Skin of body (tissue), 2 donors: ENCODE measurements around the gene IQSEC1. TPM values are rescaled to one million over a fixed set of nuclear protein-coding genes. Genes with fewer than 3 reads are reported as not detected.

Experiments used
- DNase-seq: peaks from one replicate; lab custom pipeline; 2025; lab: John Stamatoyannopoulos, UW
- total RNA-seq: library from RNA; depleted of rRNA; stranded (reverse); fragments of >200 nt; gene quantifications from one replicate; pipeline ENCODE4 v1.2.3, GENCODE V29; 2014

Gene IQSEC1
- total RNA-seq, 1 donor from 2014 or later, result 21.5 TPM

GRCh38 chr3:13003608-13004007, 69.6 kb downstream of the IQSEC1 start:
- no peak for DNase-seq

DNA sequence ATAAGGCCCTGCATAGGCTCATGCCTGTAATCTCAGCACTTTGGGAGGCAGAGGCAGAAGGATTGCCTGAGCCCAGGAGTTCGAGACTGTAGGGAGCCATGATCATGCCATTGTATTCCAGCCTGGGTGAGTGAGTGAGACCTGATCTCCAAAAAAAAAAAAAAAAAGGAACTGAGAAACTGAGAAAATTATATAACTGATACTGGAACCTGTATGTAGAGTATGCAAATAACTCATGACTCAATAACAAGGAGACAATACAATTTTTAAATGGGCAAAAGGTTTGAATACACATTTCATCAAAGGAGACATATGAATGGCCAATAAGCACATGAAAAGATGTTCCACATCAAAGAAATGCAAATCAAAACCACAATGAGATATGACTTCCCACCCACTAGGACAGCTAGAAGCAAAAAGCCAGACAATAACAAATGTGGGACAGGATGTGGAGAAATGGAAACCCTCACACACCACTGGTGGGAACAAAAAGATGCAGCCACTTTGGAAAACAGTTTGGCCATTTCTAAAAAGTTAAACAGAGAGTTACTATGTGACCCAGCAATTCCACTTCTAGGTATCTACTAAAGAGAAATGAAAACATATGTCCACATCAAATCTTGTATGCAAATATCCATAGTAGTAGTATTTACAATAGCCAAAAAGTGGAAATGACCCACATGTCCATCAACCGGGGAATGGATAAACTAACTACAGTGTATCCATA, 70.7 kb downstream of the IQSEC1 start:
- DNase-seq, result no peak

DNA sequence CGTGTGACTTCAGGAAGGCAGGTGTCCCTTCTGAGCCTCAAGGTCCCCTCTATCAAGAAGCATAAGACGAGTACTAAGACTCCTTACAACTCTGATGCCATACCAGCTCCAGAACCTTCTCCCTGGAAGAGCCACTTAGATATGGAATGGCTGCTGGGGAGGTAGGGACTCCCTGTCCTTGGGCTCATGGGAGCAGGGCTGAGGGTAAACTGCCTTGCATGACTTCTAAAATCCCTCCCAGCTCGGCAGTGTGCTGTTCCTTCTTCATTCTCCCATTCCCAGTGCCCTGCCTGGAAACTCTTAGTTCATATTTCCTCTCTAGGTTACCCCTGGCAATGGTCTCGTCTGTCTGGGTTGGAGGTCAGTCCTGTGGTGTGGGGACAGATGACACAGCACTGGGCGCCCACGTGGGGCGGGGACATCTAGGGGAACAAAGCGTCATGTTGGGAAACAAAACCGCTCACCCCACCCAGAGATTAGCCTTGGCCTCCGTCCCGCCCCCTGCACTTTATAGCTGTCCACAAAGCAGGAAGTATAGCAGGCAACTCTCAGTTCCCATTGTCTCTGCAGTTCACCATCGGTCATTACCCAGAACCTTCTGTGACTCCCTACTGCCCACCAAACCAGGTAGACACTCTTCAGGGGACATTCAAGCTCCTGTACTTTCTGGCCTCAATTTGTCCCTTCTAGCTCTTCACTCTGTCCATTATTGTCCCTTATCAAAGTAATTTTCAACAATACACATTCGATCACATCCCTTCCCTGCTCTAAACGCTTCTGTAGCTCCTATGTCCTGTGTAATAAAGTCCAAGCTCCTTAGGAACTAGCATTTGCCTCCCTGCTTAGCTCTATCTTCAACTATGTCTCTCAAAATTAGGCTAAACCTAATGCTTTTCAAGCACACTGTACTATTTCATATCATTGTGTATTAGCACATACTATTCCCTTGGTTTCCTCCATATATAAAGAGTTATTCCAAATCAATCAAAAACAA, 73.8 kb downstream of the IQSEC1 start:
- peak; percentile 25 for DNase-seq

DNA sequence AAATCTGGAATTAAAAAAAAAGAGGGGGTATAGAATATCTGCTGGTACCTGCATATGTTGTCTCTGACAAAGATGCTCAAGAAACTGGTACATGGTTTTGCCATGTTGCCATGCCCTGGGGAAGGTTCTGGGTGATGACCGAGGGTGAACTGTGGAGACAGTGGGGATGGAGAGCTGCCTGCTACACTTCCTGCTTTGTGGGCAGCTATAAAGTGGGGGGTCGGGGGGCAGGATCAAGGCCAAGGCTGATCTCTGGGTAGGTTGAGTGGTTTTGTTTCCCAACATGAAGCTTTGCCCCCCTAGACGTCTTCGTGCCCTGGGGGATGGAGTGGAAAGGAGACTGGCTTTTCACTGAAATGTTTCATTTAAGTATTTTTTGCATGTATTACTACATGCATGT, 74.6 kb downstream of the IQSEC1 start:
- no peak for DNase-seq

- no peak for DNase-seq
Observed at GRCh38 chr3:12997387-12997786, 75.8 kb downstream of the IQSEC1 start.

DNA sequence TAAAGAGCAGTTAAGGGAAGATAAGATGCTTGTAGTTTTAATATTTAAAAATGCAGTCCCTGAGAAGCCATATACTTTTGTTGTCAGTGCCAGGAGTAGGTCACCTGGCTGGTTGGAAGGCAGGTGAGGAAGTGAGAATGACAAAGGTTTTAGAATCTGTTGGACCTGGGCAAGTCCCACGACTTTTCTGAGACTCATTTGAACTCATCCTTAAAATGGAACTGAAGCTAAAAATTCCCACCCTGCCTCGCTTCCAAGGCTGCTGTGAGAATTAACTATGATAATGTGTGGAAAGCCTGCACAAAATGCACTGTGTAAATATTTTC, 77.1 kb downstream of the IQSEC1 start:
- DNase-seq, result no peak

- no peak for DNase-seq
Observed at GRCh38 chr3:12995389-12996180, 77.6 kb downstream of the IQSEC1 start.

DNA sequence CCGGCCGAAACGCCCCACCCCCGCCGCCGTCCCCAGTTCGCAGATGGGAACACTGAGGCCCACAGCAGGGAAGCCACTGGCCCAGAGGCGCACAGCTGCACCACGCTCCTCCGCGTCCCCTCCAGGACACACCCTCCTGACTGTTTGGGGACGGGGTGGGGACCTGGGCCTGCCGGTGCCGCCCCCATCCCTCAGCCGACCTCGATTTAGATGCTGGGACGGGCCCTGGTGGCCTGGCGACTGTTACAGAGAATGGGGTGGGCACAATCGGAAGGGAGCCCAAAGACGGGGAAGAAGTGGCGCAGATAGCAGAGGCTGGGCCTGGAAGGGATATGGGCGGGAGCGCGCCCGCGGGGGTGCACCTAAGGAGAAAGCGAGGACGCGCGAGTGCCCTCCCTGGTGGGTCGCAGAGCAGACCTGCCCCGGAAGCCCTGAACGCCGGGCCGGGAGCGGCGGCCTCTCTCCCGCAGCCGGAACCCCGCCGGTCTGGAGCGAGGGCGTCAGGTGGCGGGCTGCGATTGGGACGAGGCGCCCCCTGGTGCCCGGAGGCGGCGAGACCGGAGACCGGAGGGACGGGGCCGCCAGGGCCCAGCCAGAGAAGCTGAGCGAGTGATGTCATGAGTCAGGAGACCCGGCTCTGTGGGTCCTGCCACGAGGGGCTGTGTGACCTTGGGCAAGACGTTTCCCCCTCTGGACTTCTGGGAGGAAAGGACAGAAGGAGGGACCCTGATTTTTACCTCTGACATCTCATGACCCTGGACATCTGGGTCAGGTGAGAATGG, 78.4 kb downstream of the IQSEC1 start:
- DNase-seq, result peak; percentile 61

DNA sequence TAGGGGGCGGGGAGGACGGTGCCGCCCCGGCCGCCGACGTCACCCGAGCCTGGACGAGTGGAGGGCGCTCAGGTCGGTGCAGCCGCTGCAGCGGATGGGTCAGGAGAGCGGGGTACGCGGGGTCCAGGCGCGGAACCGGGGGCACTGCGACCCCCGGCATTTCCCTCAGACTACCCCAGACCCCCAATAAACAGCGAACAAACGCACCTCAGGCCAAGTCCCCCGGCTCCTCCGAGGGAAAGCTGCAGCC, 78.9 kb downstream of the IQSEC1 start:
- no peak for DNase-seq

GRCh38 chr3:12993517-12994356, 79.5 kb downstream of the IQSEC1 start:
- no peak for DNase-seq

- DNase-seq, result no peak
Observed at GRCh38 chr3:12992629-12993516, 80.4 kb downstream of the IQSEC1 start.

GRCh38 chr3:12991861-12992281, 81.4 kb downstream of the IQSEC1 start:
- DNase-seq, result no peak

DNA sequence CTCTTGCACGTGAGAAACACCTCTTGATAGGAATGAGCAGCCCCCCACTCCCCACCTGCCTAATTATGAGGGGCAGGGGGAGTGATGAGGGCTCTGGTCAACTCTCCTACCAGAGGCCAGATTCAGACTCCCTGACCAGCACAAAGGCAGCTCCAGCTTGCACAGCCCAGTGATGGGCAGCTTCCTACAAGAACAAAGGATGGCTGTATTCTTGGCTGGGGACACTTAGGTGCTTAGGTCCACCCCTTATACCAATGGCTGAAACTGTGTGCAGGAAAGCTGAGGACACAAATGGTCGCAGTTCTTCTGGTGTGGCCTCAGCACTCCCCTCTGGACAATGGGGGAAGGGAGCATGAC, 81.8 kb downstream of the IQSEC1 start:
- DNase-seq, result no peak

GRCh38 chr3:12990781-12991480, 82.3 kb downstream of the IQSEC1 start:
- no peak for DNase-seq

GRCh38 chr3:12990306-12990705, 82.9 kb downstream of the IQSEC1 start:
- DNase-seq, result no peak

DNA sequence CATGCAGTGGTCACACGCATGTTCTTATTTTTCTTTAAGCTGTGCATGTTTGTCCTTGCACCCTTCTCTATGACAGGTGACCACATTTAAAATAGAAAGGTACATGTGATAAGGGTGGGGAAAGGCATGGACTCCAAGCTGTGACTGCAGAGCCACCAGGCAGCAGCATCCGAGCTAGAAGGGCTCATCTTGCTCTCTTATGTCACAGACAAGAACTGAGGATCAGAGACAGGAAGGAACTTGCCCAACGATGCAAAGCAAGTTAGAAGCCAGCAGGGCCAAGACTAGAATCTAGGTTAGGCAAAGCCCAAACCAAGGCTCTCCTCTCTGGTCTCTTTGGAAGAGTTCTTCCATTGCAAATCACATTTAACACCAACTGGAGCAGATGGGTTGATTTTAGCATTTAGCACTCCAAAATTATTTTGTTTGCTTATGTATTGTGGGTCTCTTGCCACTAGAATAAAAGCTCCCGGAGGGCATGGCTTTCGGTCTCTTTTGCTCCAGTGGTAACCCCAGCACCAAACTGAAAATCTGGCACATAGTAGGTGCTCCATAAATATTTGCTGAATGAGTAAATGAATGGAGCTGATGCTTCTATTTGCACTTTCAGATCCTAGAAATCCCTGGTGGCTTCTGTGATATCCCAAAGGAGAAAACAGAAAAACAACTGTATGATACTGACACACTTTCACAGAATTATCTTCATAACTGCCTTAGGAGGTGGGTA, 84.3 kb downstream of the IQSEC1 start:
- no peak for DNase-seq

DNA sequence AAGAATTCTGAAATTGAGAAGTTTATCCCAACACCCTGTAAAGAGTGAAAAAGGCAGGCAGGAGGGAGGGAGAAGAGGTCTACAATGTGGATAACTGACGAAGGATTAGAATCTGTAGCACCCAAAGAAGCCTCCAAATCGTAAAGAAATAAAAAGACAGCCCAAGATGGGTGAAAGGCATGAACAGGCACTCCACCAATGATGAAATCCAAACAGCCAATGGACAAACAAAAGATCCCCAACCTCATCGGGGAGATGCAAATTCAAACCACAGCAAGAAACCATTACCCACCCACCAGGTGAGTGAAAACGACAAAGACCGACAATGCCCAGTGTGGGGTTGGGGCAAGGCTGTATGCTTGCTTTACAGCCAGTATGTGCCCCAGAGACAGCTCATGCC, 85.6 kb downstream of the IQSEC1 start:
- DNase-seq, result no peak

- DNase-seq, result no peak
Observed at GRCh38 chr3:12986986-12987385, 86.2 kb downstream of the IQSEC1 start.
